Measurements from ENCODE around the gene CCL25.
"Not testable (repeated sequence)": the region's sequence is repeated elsewhere in the genome, so short reads cannot be mapped to it uniquely, and the experiment has no call there.

Gene CCL25

GRCh38 chr19:8086849-8087248, 34.3 kb downstream of the CCL25 start:
- no peak for DNase-seq

GRCh38 chr19:8087876-8088275, 35.3 kb downstream of the CCL25 start:
- no peak for DNase-seq

- no peak for DNase-seq
Measured at GRCh38 chr19:8088752-8089663, 36.4 kb downstream of the CCL25 start.

- no peak for DNase-seq
Measured at GRCh38 chr19:8089664-8090601, 37.4 kb downstream of the CCL25 start.

GRCh38 chr19:8090950-8091349, 38.4 kb downstream of the CCL25 start:
- no peak for DNase-seq

GRCh38 chr19:8093740-8094139, 41.2 kb downstream of the CCL25 start:
- DNase-seq, result no peak

- DNase-seq, result no peak
Measured at GRCh38 chr19:8094336-8094735, 41.8 kb downstream of the CCL25 start.

- no peak for DNase-seq
Measured at GRCh38 chr19:8095354-8095886, 42.9 kb downstream of the CCL25 start.

- DNase-seq, result no peak
Measured at GRCh38 chr19:8096071-8096470, 43.5 kb downstream of the CCL25 start.

- no peak for DNase-seq
Measured at GRCh38 chr19:8097198-8097597, 44.6 kb downstream of the CCL25 start.

- no peak for DNase-seq
Measured at GRCh38 chr19:8097681-8098567, 45.4 kb downstream of the CCL25 start.

- no peak for DNase-seq
Measured at GRCh38 chr19:8101311-8101710, 48.8 kb downstream of the CCL25 start.

GRCh38 chr19:8101910-8102309, 49.4 kb downstream of the CCL25 start:
- DNase-seq, result not testable (repeated sequence)

GRCh38 chr19:8105471-8105870, 52.9 kb downstream of the CCL25 start:
- no peak for DNase-seq

- no peak for DNase-seq
Measured at GRCh38 chr19:8107301-8107903, 54.8 kb downstream of the CCL25 start.

- DNase-seq, result no peak
Measured at GRCh38 chr19:8108560-8109445, 56.2 kb downstream of the CCL25 start.

GRCh38 chr19:8109455-8109854, 56.9 kb downstream of the CCL25 start:
- no peak for DNase-seq

- DNase-seq, result no peak
Measured at GRCh38 chr19:8109890-8110662, 57.5 kb downstream of the CCL25 start.

- DNase-seq, result no peak
Measured at GRCh38 chr19:8110931-8111330, 58.4 kb downstream of the CCL25 start.

- DNase-seq, result no peak
Measured at GRCh38 chr19:8111376-8111775, 58.8 kb downstream of the CCL25 start.

All from NCI-H1048 (cell line).